Measurements from ENCODE around the gene SORL1.

The SORL1 gene

DNA sequence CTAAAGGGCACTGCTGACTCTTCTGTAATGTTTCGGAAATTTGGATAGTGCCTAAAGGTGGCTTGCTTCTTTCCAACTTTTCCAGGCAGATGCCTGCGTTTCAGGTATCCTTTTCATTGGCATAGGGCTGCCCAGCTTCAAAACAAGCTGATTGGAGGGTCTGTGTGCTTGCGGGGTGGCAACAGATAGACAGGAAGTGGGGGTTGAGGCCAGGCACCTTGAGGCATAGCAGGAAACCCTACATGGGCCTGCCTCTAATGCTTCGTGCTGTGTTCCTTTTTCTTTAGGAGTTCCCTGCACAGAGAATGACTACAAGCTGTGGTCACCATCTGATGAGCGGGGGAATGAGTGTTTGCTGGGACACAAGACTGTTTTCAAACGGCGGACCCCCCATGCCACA is 92.8 kb downstream of the SORL1 start:
- no peak for DNase-seq

GRCh38 chr11:121547574-121547973 is 95.5 kb downstream of the SORL1 start:
- no peak for DNase-seq

DNA sequence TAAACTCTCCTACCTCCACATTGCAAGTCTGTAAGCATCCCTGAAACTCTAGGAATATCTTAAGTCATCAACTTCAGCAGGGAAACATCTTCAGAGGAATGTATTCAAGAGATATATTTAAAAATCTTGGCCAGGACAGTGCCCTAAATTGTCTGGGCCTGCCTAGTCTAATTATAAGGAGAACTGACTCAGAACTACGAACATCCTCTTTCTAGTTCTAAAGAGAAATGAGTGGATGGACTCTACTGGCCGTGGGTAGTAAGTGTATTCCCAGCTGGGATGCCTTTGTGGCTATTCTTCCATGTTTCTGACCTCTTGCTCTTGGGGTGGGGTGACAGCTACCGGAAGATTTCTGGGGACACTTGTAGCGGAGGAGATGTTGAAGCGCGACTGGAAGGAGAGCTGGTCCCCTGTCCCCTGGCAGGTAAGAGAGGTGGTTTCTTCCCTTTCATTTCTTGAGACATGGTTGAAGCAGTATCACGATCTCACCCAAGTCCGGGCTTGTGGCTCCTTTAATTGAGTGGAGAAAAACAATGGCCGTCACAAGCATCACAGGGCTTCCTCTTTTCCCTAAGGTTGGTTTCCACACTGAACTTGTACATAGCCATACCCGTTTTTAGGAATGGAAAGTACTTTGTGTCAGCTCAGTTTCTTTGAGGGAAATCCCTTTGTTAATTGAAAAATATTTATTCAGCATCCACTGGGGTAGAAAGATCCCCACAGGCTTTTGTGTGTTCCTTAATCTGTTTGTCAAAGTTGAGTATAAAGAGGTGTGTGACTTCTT is 98.3 kb downstream of the SORL1 start:
- no peak for DNase-seq

DNA sequence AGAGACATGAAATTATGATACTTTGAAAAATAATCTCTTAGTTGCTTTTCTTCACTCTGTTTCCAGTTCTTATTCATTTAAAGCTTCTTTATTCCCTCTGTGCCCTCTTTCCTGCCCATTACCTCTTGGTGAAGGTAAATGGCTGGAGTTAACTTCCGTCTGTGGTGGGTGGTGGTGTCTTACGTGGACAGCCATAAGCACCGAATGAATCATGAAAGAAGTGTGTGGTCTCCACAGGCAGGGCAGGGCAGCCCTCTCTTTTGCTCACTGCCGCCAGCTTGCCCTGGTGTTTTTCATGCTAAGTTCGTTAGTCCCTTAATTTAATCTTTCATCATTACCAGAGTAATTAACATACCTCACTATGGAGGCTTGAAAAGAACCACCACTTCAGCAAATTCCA is 99.3 kb downstream of the SORL1 start:
- DNase-seq = no peak

GRCh38 chr11:121552154-121552553 is 100.0 kb downstream of the SORL1 start:
- DNase-seq = no peak

- DNase-seq = no peak
These were observed 100.5 kb downstream of the SORL1 start for GRCh38 chr11:121552644-121553043.

- DNase-seq = no peak
These were observed 101.3 kb downstream of the SORL1 start for GRCh38 chr11:121553389-121553788.

DNA sequence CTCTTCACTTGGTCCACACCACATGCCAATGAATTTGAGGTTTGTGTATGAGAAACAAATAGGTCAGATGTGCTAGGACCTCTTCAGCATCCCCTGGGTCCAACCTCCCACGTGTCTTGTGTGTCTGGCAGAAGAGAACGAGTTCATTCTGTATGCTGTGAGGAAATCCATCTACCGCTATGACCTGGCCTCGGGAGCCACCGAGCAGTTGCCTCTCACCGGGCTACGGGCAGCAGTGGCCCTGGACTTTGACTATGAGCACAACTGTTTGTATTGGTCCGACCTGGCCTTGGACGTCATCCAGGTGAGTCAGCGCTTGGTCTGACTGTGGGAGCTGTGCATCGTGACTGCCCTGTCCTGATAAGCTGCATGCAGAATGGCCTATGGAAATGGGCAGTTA is 101.7 kb downstream of the SORL1 start:
- DNase-seq = no peak

- DNase-seq = no peak
These were observed 102.4 kb downstream of the SORL1 start for GRCh38 chr11:121554552-121554951.

- DNase-seq = no peak
These were observed 103.0 kb downstream of the SORL1 start for GRCh38 chr11:121555121-121555520.

DNA sequence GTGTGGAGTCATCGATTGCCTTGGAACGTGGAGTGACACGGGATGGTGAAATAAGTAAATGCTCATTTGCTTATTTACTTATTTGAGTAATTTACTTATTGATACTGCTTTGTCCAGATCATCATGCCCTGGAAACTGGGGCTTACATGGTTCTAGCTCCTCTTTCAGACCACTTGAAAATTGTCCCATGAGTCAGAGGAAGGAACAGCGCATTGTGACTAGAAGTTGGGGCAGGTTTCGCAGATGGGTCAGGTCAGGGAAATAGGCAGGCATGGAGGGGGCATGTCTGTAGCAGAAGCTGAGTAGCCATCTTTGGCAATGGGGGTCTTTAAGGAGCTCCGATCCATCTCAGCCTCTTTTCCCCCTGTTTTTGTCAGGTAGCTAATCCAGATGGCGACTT is 104.8 kb downstream of the SORL1 start:
- DNase-seq = no peak

GRCh38 chr11:121557348-121557747 is 105.2 kb downstream of the SORL1 start:
- peak; percentile 30 for DNase-seq

GRCh38 chr11:121559606-121560200 is 107.6 kb downstream of the SORL1 start:
- no peak for DNase-seq

DNA sequence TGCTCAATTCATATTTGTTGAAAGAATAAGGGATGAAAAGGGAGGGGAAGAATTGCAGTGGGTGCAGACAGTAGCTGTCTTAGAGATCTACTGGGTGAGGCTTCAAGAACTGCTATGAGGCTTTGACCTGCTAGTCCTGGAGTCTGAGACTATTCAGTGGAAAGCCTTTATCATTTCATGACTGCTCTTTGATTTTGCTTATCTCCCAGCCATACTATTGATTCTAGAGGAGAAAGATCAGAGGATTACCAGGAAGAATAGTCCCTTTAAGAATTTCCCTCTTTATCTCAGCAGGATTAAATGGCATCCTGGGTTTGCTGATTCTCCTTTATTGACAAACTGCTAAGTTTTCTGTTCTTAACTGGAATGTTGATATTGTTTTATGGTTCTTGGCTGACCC is 108.1 kb downstream of the SORL1 start:
- DNase-seq = no peak

GRCh38 chr11:121561240-121561639 is 109.1 kb downstream of the SORL1 start:
- DNase-seq = no peak

- DNase-seq = no peak
These were observed 109.6 kb downstream of the SORL1 start for GRCh38 chr11:121561716-121562115.

DNA sequence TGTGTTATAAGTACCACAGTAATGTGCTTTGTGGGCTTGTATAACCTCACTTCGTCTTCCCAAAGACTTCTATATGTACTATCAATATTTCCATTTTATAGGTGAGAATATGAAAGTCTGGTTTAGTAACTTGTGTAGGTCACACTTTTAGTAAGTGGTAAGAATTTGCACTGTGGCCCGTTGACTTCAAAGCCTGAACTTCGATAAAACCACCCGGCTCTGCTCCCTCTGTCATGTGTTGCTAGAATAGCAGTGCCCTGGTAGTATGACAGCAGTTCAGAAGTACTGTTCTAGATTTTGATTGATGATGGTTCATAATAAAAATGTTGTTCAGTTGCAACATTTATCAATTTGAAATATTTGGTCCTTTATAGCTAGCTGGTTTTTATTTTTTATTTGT is 110.9 kb downstream of the SORL1 start:
- peak; percentile 16 for DNase-seq

DNA sequence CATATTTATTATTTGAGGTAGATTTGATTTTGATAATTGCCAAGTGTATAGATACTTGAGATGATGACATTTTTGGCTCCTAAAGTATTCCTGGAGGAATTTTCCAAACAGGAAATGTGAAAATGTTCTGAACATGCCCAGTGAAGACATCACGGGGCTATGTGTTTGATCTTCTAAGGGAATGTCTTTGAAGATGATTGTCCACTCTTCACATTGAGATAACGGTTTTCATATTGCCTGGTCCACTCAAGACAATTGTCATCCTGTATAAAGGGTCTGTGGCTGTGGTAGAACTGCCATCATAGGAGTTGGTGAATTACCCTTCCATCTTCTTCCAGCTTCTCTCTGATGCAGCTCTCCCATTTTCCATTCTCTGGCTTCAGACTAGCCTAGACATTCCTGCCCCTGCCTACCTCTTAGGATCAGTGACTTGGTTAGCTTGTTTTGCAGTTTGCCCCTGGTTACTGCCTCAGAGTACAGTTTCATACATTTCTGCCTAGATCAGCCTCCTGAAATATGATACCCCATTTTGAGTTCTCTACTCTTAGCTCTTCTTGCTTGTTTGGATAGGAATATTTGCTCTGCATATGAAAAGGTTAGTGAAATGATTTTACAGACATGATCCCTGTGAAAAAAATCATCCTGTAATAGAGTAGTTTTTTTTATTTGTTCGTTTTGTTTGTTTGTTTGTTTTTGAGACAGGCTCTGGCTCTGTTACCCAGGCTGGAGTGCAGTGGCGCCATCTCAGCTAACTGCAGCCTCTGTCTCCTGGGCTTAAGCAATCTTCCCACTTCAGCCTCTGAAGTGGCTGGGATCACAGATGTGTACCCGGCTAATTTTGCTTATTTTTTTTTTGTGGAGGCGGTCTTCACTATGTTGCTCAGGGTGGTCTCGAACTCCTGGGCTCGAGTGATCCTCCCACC is 112.0 kb downstream of the SORL1 start:
- DNase-seq = no peak

DNA sequence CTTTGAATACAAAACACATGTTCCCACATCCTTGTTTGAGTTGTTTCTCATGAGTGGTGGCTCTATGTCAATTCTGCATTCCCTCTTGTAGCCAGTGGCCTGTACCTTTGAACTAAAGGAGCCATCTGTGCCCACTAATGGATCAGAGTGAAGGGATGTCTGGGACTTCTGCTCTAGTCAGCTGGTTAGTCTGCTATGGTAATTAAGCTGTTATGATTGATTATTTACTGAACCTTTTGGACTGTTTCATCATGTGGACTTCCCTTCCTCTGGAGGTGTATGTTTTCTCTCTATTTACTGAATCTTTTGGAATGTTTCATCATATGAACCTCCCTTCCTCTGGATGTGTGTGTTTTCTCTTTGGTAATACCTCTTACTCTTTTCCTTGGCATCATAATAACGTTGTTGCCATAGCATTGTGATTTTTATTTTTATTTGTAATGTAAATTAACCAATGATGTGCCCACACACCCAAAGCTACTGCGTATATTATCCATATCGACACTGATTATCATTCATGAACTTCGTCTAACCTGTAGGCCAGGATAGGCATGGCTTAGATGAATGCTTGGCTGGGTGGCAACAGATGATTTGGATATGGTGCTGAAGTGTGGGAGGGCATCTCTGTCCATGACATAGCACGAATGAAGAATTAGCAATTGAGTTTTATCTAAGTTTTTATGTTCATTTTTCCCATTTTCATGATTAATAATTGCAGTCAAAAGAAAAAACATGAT is 113.0 kb downstream of the SORL1 start:
- no peak for DNase-seq

GRCh38 chr11:121566279-121567168 is 114.4 kb downstream of the SORL1 start:
- DNase-seq = no peak

DNA sequence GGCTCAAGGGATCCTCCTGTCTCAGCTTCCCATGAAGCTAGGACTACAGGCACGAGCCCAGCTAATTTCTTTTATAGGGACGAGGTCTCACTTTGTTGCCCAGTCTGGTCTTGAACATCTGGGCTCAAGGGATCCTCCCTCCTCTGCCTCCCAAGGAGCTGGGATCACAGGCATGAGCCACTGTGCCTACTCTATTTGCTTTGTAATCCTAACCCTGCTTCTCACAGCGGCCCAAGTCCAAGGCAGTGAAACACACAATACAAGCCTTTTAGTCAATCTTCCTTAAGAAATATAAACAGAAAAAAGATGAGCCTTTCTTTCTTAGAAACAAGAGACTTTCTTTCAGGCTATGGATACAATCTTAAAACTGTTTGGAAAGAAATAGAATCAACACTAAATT is 115.9 kb downstream of the SORL1 start:
- DNase-seq = no peak

All from activated CD4-positive, alpha-beta T cell treated with anti-CD3 and anti-CD28 coated beads, Interleukin-2, Interleukin-6, amounts not matched to agents 100 ng/mL and 50 ng/mL, durations not matched to agents 16 hours and 8 hours (primary cell).